T-helper 2 cell treated with Interferon-gamma antibody and Interleukin-4, amounts not matched to agents 5 μg/mL and 100 μg/mL, for 36 hours (primary cell): ENCODE results near the gene FKBP9.
"Not testable (repeated sequence)": the region's sequence is repeated elsewhere in the genome, so short reads cannot be mapped to it uniquely, and the experiment has no call there.

ENCODE experiments used
- DNase-seq: peaks from one replicate; pipeline ENCODE4 v3.0.0; 2021; ENCODE audit warnings: low spot score
- H3K27ac Mint-ChIP-seq: one replicate; pipeline ENCODE4 v1.8.0; 2021; ENCODE audit warnings: mild to moderate bottlenecking, mixed read lengths
- H3K27me3 Mint-ChIP-seq: one replicate; pipeline ENCODE4 v1.8.0; 2021; ENCODE audit warnings: low read depth, mixed read lengths
- H3K36me3 Mint-ChIP-seq: one replicate; pipeline ENCODE4 v1.8.0; 2021; ENCODE audit warnings: low read depth, mixed read lengths
- H3K4me1 Mint-ChIP-seq: one replicate; pipeline ENCODE4 v1.8.0; 2021; ENCODE audit warnings: low read depth, mixed read lengths
- H3K4me3 Mint-ChIP-seq: one replicate; pipeline ENCODE4 v1.8.0; 2022; ENCODE audit warnings: mild to moderate bottlenecking, moderate library complexity, mixed read lengths
- H3K9me3 Mint-ChIP-seq: one replicate; pipeline ENCODE4 v1.8.0; 2021; ENCODE audit warnings: mixed read lengths

FKBP9 gene

DNA sequence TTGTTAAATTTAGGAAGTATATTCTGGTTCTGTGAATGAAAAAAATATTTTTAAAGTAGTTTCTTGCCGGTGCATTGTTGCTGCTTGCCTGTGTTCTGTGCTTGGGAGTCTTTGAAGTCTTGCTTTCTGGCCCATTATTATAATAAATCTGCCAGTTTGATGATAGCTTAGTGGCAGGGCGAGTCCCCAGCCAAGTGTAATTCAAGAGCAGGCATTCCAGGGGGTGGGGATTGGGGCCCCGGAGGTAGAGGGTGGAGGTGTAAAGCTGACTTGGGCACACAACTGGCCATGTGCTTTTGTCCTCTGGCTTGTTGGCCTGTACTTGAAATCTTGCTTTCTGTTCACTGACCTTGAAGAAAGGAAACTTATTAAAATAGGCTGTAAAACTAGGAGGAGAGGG, 14.7 kb downstream of the FKBP9 start:
- not testable (repeated sequence) for H3K9me3 Mint-ChIP-seq, H3K27me3 Mint-ChIP-seq, H3K36me3 Mint-ChIP-seq, DNase-seq, H3K4me1 Mint-ChIP-seq, H3K27ac Mint-ChIP-seq, H3K4me3 Mint-ChIP-seq

DNA sequence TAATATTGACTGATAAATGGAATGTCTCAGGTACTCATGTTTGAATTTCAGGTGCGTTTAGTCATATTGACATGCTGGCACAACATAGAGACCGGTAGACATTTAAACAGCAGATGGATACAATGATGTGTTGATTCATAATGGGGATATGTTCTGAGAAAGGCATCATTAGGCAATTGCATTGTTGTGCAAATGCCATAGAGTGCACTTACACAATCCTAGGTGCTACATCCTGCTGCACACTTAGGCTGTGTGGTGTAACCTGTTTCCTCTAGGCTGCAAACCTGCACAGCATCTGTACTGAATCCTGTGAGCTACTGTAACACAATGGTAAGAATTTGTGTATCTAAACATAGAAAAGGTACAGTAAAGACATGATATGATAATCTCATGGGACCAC, 19.9 kb downstream of the FKBP9 start:
- not testable (repeated sequence) for H3K4me3 Mint-ChIP-seq, H3K9me3 Mint-ChIP-seq, H3K27ac Mint-ChIP-seq, H3K27me3 Mint-ChIP-seq, H3K36me3 Mint-ChIP-seq, H3K4me1 Mint-ChIP-seq, DNase-seq

DNA sequence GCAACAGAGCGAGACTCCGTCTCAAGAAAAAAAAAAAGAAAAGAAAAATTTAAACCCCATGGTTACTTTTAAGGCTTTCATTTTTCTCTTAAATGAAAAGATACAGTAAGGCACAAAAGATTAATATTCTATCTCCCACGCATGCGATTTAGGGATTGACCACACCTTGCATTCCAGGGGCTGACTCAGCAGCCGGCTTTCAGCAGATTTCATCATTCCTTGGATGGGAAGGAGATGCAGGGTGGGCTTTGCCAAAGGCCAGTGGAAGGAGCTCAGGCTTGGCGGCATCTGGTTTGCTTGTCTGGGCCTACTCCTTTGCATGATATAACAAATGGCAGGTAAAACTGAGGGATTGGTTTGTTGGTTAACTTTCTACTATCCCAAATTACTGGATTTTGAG, 22.0 kb downstream of the FKBP9 start:
- H3K27ac Mint-ChIP-seq, H3K4me3 Mint-ChIP-seq, H3K27me3 Mint-ChIP-seq, DNase-seq, H3K9me3 Mint-ChIP-seq, H3K4me1 Mint-ChIP-seq, H3K36me3 Mint-ChIP-seq: not testable (repeated sequence)

DNA sequence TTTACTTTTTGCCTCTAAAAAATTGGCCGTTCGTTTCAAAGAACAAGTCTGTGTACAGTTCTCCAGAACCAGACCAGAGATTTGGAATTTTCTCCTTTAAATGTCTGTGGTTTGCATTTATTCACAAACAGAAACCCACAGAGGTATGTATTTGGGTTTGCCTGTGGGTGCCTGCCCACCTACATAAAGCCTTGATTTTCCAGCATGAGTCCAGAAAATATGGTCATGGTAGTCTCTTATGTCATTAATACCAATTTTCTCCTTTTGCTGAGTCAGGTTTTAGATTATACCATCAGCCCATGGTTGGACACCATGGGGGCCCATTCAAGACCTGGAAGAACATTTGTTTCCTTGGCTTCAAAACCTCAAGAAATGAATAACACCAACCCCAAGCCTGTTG, 22.7 kb downstream of the FKBP9 start:
- not testable (repeated sequence) for H3K4me1 Mint-ChIP-seq, H3K4me3 Mint-ChIP-seq, H3K27ac Mint-ChIP-seq, DNase-seq, H3K27me3 Mint-ChIP-seq, H3K36me3 Mint-ChIP-seq, H3K9me3 Mint-ChIP-seq

DNA sequence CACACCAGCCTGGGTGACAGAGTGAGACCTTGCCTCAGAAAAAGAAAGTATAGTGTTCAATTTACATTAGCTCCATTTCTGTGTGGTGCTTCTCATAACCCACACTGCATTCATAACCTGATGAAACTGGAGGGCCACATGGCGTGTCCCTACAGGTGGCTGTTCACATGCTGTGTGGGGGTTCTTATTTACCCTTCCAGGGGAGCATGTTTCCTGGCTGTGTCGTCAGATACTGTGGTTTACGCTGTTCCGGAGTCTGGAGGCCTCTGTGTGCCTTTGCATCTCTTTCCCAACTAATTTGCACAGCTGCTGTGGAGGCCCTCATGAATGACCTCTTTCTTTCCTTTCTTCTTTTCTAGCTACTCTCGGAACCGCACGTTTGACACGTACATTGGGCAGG, 30.9 kb downstream of the FKBP9 start:
- Mint-ChIP-seq H3K4me3 (peak overlapping the region; percentile 27), H3K4me1 (peaks cover 14% of the 10 kb centered on the region)
- not testable (repeated sequence) for H3K36me3 Mint-ChIP-seq, H3K9me3 Mint-ChIP-seq, H3K27me3 Mint-ChIP-seq, DNase-seq, H3K27ac Mint-ChIP-seq

DNA sequence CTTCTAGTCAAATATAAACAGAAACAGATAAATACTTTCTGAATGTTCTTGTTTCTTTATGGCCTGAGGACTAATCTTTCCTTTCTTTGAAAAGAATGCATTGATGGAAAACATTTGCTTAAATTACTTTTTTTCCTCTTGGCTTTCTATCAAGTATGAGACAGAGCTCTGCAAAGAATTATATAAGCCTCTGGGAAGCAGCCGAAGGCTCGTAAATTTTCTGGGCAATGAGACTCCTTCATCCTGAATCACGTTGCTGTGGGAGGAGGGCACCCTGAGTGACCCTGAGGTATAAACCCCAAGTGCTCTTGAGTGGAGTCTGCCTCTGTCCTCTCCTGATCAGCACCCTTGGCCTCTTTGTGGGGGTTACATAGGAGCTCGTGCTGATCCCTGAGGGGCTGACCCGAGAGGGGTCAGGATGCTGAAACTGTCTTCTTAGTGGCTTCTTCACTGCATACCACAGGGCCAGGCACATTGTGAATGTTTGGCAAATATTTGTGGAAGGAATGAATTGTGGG, 33.9 kb downstream of the FKBP9 start:
- H3K36me3 Mint-ChIP-seq, H3K27me3 Mint-ChIP-seq, H3K9me3 Mint-ChIP-seq, H3K27ac Mint-ChIP-seq, H3K4me3 Mint-ChIP-seq, DNase-seq: not testable (repeated sequence)
- H3K4me1 Mint-ChIP-seq = peaks cover 14% of the 10 kb centered on the region

DNA sequence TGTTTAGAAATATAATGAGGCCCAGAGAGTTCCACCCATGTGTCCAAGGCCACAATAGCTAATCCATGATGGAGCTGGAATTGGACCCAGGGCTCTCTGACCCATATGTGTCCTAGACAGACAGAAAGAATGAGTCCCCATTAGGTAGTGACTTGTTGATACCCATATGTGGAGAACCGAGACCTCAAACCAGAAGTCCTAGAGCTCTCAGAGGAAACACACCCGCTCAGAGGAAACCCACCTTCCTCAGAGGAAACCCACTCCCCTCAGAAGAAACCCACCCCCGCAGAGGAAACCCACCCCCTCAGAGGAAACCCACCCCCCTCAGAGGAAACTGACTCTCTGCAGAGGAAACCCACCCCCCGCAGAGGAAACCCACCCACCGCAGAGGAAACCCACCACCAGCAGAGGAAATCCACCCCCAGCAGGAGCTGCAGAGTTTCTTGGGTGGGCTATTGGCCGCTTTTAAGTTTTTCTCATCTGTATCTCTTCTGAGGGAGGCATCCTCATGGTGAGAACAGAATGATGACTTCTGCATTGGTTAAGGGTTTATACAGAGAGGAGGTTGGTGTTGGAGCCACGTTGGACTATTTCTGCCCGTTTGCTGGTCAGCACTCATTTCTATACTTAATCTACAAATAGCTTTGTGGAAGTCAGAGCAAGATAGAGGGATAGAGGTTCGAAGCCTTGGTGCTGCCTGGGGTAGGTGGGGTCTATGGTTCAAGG, 34.9 kb downstream of the FKBP9 start:
- not testable (repeated sequence) for H3K36me3 Mint-ChIP-seq, H3K27ac Mint-ChIP-seq, H3K4me3 Mint-ChIP-seq, H3K9me3 Mint-ChIP-seq, DNase-seq, H3K27me3 Mint-ChIP-seq
- H3K4me1 Mint-ChIP-seq = peaks cover 14% of the 10 kb centered on the region

DNA sequence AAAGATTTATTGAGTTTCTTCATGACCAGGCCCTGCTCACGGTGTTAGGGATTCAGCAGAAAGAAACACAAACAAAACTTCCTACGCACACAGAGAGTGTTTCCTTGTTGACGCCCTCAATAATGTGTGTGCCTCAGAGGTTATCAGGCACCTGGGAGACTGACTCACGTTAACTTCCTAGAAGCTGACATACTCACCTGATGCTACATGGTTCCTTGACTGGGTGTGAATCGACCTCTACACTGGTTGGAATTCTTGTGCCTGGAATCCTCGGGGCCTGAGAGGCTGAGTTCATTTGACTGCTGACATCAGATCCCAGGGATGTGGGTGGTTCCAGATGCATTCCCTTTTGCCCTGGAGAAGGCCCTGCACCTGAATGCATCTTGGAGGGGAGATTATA, 35.5 kb downstream of the FKBP9 start:
- H3K27ac Mint-ChIP-seq, H3K27me3 Mint-ChIP-seq, H3K4me3 Mint-ChIP-seq, DNase-seq, H3K36me3 Mint-ChIP-seq, H3K9me3 Mint-ChIP-seq: not testable (repeated sequence)
- H3K4me1 Mint-ChIP-seq = peaks cover 14% of the 10 kb centered on the region

DNA sequence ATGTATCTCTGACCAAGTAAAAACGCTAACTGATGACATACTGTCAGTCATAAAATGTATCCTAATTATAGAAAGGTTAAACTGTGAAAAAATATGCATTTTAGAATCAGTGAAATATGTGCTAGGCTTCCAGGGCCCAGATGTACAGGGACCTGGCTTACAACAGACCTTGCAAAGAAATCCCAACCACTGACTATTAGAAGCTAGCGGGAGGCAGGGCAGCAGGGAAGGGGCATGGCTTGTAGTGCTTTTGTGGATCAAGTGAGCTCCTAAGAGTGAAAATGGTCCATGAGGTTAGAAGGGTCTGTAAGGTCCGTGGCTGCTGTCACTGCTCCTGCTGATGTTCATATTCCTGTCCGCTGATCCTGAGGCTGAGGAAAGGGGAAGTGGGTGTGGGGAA, 40.7 kb downstream of the FKBP9 start:
- H3K4me3 Mint-ChIP-seq, H3K36me3 Mint-ChIP-seq, H3K27me3 Mint-ChIP-seq, H3K27ac Mint-ChIP-seq, DNase-seq, H3K4me1 Mint-ChIP-seq, H3K9me3 Mint-ChIP-seq: not testable (repeated sequence)

DNA sequence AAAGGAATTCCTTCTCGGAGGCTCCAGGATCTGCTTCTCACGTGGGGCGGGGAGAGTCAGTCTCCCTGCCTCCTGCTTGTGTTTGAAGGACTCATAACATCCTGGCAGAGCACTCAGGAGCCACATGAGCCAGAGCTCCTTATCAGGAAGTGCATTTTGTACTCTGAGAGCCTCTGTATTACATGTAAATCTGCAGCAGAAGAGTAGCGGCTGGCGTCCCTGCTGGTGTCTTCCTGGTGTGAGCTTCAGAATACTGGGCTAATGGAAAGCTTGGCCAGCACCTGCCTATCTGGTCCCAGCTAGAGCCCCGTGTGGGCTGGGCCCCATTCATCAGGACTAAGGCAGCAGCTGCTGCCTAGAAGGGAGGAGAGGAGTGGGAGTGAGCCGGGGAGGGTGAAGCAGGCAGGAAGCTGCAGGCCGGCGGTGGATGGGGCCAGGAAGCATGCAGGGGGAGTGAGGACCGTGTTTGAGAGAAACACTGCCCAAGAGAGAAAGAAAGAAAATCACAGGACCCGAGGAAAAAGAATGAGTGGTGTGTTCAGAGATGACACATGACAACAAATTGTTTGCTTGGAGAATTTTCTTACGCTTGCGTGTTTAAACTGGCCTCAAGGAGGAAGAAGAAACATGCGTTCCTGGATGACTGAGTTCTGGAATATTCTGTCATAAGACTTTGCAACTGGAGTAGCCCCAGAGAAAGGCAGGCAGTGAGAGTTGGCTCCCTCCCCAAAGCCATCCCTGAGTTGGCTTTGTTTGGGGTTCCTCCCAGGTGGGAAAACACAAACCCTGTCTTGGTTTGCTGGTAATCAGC, 41.3 kb downstream of the FKBP9 start:
- peak overlapping the region; percentile 15 for H3K4me3 Mint-ChIP-seq

DNA sequence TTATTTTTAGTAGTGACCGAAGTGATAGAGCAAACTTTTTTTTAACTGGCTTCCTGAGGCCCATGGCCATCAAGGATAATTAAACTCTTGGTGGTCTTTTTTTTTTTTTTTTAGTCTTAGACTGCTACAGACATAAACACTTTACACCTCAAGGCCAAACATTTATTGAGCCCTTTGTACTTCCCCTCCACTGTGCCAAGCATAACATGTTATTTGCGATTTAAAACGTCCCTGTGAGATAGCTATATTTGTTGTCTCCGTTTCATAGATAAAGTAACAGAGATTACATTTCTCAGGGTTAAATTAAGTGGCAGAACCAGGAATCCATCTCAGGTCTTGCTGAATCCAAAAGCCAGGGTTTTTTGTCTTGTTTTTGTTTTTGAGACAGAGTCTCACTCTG, 42.1 kb downstream of the FKBP9 start:
- not testable (repeated sequence) for H3K4me3 Mint-ChIP-seq, H3K4me1 Mint-ChIP-seq, H3K27me3 Mint-ChIP-seq, H3K27ac Mint-ChIP-seq, H3K9me3 Mint-ChIP-seq, DNase-seq, H3K36me3 Mint-ChIP-seq

More for the DNA sequence above, 41.3 kb downstream of the FKBP9 start:
- H3K9me3 Mint-ChIP-seq, H3K36me3 Mint-ChIP-seq, H3K27me3 Mint-ChIP-seq, H3K27ac Mint-ChIP-seq, DNase-seq, H3K4me1 Mint-ChIP-seq: not testable (repeated sequence)

DNA sequence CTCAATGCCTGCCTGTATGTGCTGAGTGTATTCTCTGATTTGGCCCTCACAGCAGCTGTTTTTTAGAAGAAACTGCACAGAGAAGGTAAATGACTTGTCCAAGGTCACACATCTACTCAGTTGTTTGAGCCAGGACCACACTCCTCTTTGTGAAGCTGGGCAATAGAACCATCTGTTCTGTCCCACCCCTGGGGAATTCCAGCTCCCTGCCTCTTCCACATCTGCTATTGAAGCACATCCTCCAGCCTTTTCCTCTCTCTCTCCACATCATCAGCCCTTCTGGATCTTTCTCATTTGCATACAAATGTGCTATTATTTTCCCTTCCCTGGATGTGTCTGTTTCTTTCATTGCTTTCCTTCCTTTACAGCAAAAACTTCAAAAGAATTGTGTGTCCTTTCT, 45.9 kb downstream of the FKBP9 start:
- H3K27ac Mint-ChIP-seq, H3K36me3 Mint-ChIP-seq, DNase-seq, H3K27me3 Mint-ChIP-seq, H3K4me3 Mint-ChIP-seq, H3K9me3 Mint-ChIP-seq, H3K4me1 Mint-ChIP-seq: not testable (repeated sequence)

DNA sequence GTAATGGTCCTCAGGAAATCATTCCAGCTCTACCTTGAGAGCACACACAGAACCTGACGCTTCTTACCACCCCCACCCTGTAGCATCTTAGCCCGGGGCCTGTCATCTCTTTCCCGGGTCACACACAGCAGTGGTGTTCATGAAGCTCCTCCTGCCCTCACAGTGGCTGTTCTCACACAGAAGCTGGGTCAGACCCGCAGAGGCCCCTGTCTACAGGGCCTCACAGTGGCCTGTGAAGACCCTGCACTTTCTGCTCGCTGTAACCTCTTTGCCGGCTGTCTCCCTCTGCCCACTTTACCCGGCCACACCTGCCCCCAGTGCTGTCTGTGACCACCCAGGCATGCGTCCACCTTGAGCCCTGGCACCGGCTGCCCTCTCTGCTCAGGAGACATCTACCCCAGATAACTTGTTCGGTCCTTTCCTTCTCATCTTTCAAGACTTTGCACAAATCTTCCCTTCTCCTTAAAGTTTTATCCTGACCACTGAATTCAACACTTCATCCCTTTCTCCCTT, 46.9 kb downstream of the FKBP9 start:
- not testable (repeated sequence) for H3K4me3 Mint-ChIP-seq, H3K27ac Mint-ChIP-seq, DNase-seq, H3K4me1 Mint-ChIP-seq, H3K36me3 Mint-ChIP-seq, H3K27me3 Mint-ChIP-seq, H3K9me3 Mint-ChIP-seq

DNA sequence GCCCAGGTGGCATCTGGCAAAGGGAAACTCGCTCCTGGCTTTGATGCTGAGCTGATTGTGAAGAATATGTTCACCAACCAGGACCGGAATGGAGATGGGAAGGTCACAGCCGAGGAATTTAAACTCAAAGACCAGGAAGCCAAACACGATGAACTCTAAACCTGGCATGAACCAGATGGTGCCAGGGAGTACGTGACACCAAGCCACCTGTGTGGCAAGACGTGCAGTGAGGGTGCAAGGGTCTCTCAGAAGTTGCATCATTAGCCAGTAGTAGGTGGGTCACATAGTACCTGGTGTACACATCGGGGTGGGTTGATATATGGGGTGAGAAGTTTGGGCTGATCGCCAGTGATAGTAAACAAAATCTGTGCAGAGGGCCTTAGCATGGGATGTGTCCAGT, 48.0 kb downstream of the FKBP9 start:
- H3K27me3 Mint-ChIP-seq, H3K9me3 Mint-ChIP-seq, H3K4me1 Mint-ChIP-seq, H3K36me3 Mint-ChIP-seq, H3K27ac Mint-ChIP-seq, DNase-seq, H3K4me3 Mint-ChIP-seq: not testable (repeated sequence)
